NCI-H1417 treated with DMSO at 0.1 percent for 48 hours (cell line): ENCODE measurements around the gene SHROOM3.

Experiments
- DNase-seq: peaks from one replicate; lab custom pipeline; 2025; lab: John Stamatoyannopoulos, UW

SHROOM3 gene

GRCh38 chr4:76821641-76822040 lies 386.6 kb downstream of the SHROOM3 start:
- no peak for DNase-seq

- DNase-seq, result no peak
Observed at GRCh38 chr4:76822303-76822702, 387.3 kb downstream of the SHROOM3 start.

- no peak for DNase-seq
Observed at GRCh38 chr4:76823495-76823894, 388.5 kb downstream of the SHROOM3 start.

- no peak for DNase-seq
Observed at GRCh38 chr4:76830612-76830963, 395.6 kb downstream of the SHROOM3 start.

GRCh38 chr4:76830964-76831703 lies 396.1 kb downstream of the SHROOM3 start:
- DNase-seq, result no peak

GRCh38 chr4:76831711-76832373 lies 396.8 kb downstream of the SHROOM3 start:
- no peak for DNase-seq
